ENCODE measurements around the gene CCDC28B.
"Not testable (repeated sequence)": the region's sequence is repeated elsewhere in the genome, so short reads cannot be mapped to it uniquely, and the experiment has no call there.

Gene CCDC28B

DNA sequence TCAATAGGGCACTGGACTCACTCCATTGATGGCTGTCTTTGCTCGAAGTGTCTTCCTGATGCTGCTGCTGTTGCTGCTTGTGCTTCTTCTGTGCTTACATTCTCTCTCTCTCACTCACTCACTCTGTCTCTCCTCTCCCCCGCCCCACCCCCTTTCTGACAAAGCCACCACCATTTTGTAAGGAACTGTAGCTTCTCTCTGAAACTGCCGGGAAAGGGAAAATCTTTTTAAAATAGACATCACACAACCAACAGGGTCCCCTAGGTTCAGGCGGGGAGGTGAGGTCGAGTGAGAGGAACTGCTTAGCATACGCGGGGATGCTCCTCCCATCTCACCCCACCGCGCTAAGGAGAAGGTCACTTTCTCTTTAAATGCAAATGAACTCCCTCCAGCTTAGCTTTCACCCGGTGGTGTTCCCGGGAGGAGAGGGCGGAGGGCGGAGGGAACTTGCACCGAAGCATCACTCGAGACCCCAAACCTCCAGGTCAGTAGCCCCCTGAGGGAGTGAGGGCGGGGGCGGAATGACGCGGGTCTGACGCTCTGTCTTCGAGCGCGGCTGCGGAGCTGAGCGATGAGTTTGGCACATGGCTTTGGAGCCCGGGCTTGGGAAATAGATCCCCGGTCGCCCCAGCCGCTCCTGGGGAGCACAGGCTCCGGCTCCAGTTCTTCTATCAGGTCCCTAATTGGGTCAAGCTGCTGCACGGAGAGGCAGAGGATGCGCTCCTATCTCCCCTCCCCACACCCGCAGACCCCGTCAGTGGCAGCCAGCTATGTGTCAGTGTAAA is at the start of gene CCDC28B:
CCDC28B (plus strand) TSS at position 370 of the 785 bp plus-strand sequence. CDS start 1,341 bp downstream, outside the sequence.
- DNase-seq = peak; percentile 49

DNA sequence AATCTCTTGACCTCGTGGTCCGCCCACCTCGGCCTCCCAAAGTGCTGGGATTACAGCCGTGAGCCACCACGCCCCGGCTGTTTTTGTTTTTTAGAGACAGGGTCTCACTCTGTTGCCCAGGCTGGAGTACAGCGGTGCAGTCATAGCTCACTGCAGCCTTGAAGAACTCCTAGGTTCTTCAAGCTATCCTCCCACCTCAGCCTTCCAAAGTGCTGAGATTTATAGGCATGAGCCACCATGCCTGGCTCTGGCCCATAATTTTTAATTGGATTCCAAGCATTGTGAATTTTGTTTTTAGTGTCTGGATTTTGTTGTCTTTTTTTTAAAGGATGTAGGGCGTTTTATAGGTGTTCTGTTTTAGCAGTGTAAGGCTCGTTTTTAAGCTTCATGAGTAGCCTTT is 49.5 kb upstream of the CCDC28B start:
- DNase-seq = no peak

DNA sequence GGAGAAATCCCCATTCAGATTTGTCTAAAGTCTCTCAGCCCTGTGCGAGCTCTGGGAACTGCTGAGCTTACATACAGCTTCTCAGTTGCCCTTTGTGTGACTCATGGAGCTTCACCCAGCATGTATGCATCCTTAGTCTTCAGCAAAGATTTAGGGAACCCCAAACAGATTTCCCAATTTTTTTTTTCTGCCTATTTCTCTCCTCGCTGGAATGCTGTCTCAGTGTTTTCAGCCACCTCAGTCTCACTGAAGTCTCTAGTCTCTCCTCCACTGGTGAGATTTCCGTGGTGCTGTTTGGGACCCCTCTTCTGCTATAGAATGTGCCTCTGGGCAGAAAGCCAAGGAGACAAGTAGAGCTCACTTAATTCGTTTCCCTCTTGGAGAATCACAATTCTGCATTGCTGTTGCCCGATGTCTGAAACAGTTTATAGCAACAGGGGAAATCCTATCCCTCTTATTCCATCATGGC is 49.0 kb upstream of the CCDC28B start:
- DNase-seq = no peak

DNA sequence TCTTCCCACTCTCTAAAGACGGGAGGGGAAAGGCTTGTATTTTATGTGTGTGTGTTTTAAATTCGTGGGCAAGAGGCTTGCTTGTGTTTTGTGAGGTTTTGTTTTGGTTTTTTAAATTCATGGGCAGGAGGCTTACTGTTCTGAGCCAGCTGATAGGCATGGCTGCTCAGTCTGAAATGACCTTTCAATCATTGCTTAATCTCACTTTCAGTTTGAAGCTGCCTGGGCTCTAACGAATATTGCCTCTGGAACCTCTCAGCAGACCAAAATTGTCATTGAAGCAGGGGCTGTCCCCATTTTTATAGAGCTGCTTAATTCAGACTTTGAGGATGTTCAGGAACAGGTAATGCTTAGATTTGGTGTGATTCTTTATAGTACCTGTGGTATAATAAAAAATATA is 41.2 kb upstream of the CCDC28B start:
- DNase-seq = no peak

DNA sequence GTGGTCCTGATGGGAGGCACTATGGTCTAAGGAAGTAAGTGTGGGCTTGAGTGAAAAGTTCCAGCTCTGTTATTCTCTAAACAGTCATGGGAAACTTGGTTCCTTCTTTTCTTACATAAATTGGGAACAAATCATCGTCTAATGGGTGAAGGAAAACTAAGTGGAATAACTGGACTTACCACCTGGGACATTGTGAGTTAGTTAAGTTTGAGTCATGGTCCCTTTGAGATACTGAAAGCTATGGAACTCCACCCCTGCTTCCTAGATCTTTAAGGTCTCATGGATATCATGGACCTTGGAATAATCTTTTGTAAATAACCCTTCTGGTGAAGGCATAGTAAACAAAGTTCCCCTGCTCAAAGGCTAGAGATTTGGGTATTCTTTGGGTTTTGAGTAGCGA is 37.0 kb upstream of the CCDC28B start:
- DNase-seq = no peak

DNA sequence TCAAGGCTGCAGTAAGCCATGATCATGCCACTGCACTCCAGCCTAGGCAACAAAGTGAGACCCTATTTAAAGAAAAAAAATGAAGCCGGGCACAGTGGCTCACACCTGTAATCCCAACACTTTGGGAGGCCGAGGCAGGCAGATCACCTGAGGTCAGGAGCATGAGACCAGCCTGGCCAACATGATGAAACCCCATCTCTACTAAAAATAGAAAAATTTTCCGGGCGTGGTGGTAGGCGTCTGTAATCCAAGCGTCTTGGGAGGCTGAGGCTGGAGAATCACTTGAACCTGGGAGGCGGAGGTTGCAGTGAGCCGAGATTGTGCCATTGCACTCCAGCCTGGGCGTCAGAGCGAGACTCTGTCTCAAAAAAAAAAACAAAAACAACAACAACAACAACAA is 34.8 kb upstream of the CCDC28B start:
- not testable (repeated sequence) for DNase-seq

DNA sequence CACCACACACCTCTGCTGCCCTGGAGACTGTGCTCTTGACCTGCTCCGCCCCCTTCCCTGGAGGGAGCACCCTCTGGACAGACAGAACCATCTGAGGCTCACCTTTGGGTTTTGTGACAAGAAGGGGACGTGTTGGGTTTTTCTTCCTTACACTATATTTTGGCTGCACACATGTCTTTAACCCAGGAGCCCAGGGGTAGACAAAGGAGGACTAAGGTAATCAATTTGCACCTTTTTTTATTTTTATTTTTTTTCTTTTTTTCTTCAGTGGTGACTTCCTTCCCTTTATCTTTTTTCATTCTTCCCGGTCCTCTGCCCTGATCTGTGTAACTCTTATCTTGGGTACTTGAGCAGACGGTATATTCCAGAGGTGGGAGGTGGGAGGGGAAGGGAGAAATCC is 29.4 kb upstream of the CCDC28B start:
- DNase-seq = no peak

DNA sequence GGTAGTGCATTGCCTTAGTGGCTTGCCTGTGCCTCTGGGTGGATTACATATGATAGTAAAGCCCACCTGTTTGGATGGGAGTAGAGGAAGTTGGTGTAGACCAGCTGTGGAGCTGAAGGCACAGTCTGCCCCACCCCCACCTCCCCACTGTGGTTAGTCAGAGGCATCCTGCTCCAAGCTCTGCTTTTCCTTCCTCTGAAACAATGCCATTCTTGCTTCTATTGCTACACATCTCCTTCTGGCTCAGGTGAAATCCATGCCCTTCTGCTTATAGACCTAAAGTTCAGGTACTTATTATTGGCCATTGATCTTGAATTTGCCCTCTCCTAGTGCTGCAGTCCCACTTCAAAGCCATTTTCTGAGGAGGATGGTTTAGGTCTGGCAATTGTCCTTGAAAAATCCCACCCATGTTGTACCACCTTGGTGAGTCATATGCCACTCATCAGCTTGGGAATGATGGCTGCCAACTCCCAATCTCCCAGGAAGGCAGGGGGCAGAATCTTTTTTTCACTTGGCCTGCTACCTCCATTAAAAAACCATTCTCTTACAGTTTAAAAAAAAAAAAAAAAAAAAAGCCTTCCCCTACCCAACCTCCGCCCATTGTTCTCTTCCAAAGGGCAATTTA is 27.7 kb upstream of the CCDC28B start:
- DNase-seq = no peak

DNA sequence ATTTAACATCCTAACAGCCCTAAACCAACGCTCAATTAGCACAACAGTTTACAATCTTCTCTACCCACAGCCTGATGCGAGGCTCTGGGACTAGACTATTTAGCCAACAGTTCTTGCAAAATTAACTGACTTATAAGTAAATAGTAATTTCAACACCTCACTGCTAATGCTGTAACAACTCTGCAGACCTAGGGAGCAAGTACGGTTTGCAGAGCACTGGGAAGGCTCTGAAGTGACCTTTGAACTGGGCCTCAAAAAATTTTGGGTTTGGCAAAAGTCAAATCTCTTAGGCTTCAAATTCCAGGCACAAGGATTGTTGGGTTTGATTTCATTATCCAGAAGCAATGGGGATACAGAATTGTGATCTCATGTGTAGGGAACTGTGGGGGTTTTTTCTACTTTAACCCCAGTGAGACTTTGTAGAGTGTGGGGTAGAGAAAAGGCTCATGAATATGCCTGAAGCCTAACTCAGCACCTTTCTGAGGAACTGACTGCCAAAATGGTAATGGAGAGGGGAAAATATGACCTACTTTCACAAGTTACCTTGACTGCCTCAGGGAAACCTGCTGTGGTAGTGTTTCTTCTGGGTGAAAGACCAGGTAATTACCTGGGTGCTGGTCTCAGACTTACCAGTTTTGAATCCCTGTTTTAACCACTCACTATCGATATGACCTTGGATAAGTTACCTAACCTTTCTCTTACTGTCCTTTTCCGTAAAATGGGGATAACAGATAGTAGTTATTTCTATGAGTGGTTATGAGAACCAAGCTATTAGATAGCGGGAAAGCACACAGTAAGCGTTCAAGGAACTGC is 21.8 kb upstream of the CCDC28B start:
- DNase-seq = no peak

DNA sequence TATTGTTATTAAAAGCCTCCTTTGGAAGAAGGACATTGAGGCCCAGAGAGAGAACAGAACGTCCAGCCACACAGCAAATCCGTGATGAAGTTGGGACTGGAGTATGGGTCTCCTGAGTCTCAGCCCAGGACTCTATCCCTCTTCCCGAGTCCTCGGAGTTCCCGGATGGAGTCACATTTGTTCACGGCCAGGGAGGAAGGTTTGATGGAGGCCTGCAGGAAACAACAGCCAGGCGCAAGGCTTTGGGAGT is 21.3 kb upstream of the CCDC28B start:
- no peak for DNase-seq

DNA sequence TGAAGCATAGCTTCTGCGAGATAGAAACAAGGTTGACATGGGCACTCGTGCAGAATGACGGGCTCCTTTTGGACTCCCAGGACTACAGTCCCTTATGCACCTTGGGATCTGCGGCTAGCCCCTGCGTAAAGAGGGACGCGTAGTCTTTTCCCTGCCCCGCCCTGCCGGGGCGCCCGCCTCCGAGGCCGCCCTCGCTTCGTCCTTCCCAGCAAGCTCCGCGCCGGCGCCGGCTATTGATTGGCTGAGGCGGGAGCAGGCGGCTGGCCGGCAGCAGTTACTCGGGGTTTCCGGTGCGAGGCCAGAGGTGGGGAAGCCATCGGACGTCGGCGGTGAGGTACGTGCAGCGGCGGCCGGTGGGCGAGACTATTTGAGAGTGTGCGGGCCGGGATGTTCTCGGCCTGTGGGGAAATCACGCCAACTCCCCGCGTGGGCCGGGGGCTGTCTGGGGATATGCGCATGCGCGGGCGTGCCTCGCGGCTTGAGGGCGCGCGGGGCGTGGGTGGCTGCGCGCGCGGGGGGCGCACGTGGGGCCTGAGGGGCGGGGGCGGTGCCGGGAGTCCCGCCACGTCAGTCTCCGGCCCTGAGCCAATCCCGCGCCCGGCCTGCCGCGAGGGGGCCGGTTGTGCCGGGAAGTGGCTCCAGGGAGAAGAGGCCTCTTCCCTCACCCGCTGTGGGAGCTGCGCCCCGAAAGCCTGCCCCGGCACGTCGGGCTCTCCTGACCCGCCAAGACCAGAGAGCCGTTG is 20.8 kb upstream of the CCDC28B start, which contains the start of gene TXLNA:
TXLNA (plus strand) TSS at position 233 of the 743 bp plus-strand sequence. CDS start 671 bp downstream, outside the sequence.
- DNase-seq = peak; percentile 89

DNA sequence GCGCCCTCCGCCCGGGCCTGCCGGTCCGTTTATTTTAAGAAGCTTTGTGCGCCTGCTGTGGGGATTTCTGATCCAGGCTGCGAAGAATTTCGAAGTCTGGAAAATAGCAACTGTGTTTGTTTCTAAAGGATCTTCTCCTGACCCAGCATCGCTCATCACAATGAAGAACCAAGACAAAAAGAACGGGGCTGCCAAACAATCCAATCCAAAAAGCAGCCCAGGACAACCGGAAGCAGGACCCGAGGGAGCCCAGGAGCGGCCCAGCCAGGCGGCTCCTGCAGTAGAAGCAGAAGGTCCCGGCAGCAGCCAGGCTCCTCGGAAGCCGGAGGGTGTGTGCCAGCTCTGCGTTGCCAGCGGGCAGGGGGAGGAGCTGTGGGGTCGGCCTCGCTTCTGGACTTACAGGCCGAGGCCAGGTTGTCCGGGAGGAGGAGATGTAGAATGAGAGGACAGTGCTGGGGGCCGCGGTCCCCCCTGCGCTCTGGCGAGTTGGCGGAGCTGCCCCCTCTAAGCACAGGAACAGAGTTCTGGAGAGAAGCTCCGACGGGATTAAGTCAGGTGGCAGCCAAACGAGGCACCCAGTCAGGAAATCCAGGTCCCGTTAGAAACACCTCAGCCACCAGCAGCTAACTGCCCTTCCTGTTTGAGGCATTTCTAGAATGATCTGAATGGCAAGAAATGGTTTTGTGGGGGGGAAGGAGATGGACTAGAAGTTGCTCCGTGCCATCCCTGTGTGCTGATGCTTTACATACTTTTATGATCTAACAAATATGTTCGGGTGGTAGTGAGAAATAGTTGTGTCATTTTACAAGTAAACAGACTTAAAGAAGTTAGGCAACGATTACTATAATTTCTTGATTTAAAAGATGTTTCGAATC is 20.0 kb upstream of the CCDC28B start:
- DNase-seq = peak; percentile 26

DNA sequence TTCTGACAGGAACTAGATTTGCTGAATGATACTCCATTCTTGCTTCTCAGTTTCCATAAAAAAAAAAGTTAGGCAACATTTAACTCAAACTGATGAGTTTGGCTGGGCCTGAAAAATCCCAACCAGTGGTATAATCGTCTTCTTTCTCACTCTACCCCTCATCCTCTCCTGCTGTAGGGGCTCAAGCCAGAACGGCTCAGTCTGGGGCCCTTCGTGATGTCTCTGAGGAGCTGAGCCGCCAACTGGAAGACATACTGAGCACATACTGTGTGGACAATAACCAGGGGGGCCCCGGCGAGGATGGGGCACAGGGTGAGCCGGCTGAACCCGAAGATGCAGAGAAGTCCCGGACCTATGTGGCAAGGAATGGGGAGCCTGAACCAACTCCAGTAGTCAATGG is 19.3 kb upstream of the CCDC28B start:
- DNase-seq = no peak

DNA sequence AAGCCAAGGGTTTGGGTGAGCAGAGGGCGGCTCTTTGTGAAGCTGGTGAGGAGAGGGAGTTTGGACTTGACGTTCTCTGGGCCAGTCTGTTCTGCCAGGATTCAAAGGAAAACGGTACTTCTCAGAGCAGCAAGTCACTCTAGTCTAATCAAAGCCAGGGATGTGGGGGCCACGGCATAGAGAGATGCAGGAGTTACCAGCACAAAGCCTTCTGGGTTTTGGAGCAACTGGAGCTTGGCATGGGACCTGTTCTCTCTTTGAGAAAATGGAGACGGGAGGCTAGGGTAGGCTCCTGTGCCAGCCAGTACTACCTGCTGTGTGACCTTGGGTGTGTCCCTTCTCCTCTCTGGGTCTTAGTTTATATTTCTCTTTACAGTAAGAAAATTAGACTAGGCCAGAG is 18.8 kb upstream of the CCDC28B start:
- no peak for DNase-seq

DNA sequence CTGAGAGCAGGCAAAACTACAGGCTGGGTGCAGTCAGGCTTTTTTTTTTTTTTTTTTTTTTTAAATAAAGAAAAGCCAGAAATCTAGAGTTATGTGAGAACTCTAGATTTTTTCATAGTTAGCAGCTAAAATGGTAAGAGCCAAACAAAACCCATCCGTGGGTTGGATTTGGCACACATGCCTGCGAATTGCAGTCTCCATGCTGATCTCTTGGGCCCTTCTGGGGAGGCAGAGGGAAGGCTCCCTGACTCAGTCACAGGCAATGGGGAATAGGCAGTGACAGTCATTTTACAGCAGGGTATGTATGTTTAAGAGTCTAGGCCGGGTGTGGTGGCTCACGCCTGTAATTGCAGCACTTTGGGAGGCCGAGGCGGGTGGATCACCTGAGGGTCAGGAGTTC is 18.3 kb upstream of the CCDC28B start:
- no peak for DNase-seq

DNA sequence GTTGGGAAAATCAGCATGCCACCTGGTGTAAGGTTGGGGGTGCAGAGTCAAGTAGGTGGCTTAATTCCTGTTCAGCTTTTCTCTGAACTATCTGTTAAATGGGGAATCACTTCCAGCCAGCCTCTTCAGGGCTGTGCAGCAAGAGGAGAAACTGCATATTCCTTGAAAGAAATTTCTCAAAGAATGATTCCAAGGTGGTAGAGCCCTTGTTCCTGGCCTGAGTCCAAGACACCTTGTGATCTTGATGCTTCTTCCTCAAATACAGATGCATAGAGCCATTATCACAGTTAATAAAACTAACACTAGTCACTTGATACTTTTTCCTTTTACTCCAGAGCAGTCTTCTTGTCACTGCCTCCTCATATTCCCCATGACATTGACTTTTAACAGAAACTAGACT is 15.7 kb upstream of the CCDC28B start:
- DNase-seq = no peak

DNA sequence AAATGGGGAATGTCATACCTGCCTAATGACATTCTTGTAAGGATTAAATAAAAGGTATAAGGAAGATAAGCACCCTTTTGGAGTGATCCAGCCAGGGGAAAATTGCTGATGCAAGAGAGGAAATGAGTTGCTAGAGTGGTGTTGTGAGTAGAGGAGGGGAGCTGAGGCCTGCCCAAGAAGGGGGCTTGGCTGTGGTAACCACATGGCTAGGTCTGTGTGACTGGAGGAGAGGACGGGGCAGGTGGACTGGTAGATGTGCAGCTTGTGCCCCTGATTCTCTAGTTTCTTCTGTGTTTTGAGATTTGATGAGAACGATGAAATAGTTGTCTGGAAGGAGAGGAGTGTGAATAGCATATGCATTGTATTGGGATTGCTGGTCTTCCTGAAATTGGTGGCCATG is 14.3 kb upstream of the CCDC28B start:
- no peak for DNase-seq

DNA sequence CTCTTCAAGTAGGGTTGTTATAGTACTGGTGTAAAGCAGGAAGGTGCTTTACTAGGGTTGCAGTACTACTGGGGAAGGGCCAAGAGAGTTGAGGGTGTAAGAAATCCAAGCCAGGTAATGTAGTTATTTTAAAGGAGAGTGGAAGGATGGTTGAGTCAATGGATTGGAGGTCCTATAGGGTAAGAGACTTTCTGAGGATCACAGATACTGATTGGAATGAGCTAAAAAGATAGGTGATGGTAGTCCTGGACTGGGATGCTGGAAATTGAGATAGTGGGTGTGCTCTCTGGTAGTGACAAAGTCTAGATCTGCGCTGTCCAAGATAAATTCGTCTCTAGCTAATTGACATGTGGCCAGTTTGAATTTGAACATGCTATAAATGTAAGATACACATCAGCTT is 13.9 kb upstream of the CCDC28B start:
- no peak for DNase-seq

DNA sequence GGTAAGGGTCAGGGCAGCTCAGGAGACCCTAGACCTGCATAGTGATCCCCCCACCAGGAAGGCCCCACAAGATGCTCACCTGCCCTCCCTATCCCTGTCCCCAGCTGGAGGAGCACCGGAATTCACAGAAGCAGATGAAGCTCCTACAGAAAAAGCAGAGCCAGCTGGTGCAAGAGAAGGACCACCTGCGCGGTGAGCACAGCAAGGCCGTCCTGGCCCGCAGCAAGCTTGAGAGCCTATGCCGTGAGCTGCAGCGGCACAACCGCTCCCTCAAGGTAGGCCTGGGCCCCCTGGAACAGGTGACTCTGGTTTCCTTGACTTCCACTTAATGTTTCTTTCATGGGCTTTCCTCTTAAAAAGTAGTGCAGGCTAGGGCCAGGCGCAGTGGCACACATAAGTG is 12.5 kb upstream of the CCDC28B start:
- DNase-seq = no peak

DNA sequence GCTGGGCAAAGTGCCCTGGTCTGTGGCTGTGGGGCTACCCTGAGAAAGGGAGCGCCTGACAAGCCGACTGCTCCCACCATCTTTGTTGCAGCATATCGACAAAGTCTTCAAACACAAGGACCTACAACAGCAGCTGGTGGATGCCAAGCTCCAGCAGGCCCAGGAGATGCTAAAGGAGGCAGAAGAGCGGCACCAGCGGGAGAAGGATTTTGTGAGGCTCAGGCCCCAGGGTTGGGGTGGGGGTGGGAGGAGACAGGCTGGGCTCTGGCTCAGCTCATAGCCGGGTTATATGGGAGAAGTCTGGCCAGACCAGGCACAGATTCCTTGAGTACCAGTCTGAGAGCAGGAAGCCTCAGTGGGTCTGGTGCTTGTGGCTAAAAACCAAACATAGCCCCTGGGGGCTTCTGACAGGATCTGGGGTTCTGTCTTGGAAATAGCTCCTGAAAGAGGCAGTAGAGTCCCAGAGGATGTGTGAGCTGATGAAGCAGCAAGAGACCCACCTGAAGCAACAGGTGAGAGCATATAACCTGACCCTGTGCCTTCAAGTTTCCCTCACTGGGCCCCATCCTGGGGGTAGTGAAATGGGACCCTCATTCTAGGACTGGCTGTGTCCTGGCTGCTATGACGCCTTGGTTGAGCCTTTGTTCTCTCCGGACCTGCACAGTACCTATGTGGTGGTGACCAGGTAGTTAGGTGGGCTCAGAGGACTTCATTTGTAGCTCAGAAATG is 8.0 kb upstream of the CCDC28B start:
- no peak for DNase-seq

DNA sequence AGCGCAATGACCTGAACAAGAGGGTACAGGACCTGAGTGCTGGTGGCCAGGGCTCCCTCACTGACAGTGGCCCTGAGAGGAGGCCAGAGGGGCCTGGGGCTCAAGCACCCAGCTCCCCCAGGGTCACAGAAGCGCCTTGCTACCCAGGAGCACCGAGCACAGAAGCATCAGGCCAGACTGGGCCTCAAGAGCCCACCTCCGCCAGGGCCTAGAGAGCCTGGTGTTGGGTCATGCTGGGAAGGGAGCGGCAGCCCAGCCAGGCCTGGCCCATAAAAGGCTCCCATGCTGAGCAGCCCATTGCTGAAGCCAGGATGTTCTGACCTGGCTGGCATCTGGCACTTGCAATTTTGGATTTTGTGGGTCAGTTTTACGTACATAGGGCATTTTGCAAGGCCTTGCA is 5.4 kb upstream of the CCDC28B start:
- DNase-seq = no peak

Measured in CD4-positive, alpha-beta T cell treated with Interleukin-15 for 1 hour (primary cell).